T47D (cell line): ENCODE data around the gene TTC12.
A peak's percentile ranks its signal among the peaks of the same experiment; 100 is the strongest.

Experiments used
- DNase-seq, 2 experiments: peaks; one replicate each; pipeline versions ENCODE4 v3.0.0 to v3.0.0-alpha.2; 2011 to 2012; ENCODE audit warnings: low read depth in 1 of 2, low spot score in 1 of 2
- JUND ChIP-seq: IDR thresholded peaks from 2 replicates; pipeline ENCODE4 v1.6.1; 2012; ENCODE audit warnings: low read depth
- in situ Hi-C: cut with HindIII; loops from 2 replicates; pipeline ENCODE4 v1.10.0; 2016; ENCODE audit warnings: low sequenced_read_pairs, low pct_unique_long_range_greater_than_20kb

The TTC12 gene

GRCh38 chr11:113319085-113319484, 4.7 kb downstream of the TTC12 start:
- no peak for DNase-seq
- no peak for TF ChIP-seq JUND
- in situ Hi-C loops = no loop called here

- no peak for TF ChIP-seq JUND
- no peak for DNase-seq
- in situ Hi-C loops = no loop called here
Measured at GRCh38 chr11:113322158-113322557, 7.8 kb downstream of the TTC12 start.

- no peak for DNase-seq
- in situ Hi-C loops = no loop called here
- no peak for TF ChIP-seq JUND
Measured at GRCh38 chr11:113324250-113324649, 9.9 kb downstream of the TTC12 start.

GRCh38 chr11:113329725-113330124, 15.3 kb downstream of the TTC12 start:
- no peak for TF ChIP-seq JUND
- DNase-seq = no peak
- in situ Hi-C loops = no loop called here

- TF ChIP-seq JUND = no peak
- DNase-seq = no peak
- in situ Hi-C loops = no loop called here
Measured at GRCh38 chr11:113331441-113331840, 17.1 kb downstream of the TTC12 start.

GRCh38 chr11:113332023-113332422, 17.6 kb downstream of the TTC12 start:
- in situ Hi-C loops = no loop called here
- no peak for TF ChIP-seq JUND
- no peak for DNase-seq

- in situ Hi-C loops = no loop called here
- TF ChIP-seq JUND = no peak
- no peak for DNase-seq
Measured at GRCh38 chr11:113332638-113333329, 18.4 kb downstream of the TTC12 start.

GRCh38 chr11:113334183-113334582, 19.8 kb downstream of the TTC12 start:
- no peak for TF ChIP-seq JUND
- DNase-seq = no peak
- in situ Hi-C loops = no loop called here

GRCh38 chr11:113338730-113339129, 24.3 kb downstream of the TTC12 start:
- DNase-seq = no peak
- no peak for TF ChIP-seq JUND
- in situ Hi-C loops = no loop called here

GRCh38 chr11:113339929-113340589, 25.7 kb downstream of the TTC12 start:
- TF ChIP-seq JUND = no peak
- in situ Hi-C loops = no loop called here
- DNase-seq = peak in 1 of 2 experiments; percentile 57

- in situ Hi-C loops = no loop called here
- no peak for TF ChIP-seq JUND
- peak in 1 of 2 experiments; percentile 56 for DNase-seq
Measured at GRCh38 chr11:113341388-113342165, 27.2 kb downstream of the TTC12 start.

- TF ChIP-seq JUND = no peak
- in situ Hi-C loops = no loop called here
- no peak for DNase-seq
Measured at GRCh38 chr11:113345978-113346377, 31.6 kb downstream of the TTC12 start.

- no peak for TF ChIP-seq JUND
- no peak for DNase-seq
- in situ Hi-C loops = no loop called here
Measured at GRCh38 chr11:113349528-113349927, 35.1 kb downstream of the TTC12 start.
